Daoy (cell line): ENCODE measurements around the gene ERGIC1. TPM values are rescaled to one million over a fixed set of nuclear protein-coding genes. Genes with fewer than 3 reads are reported as not detected.

Experiments used
- DNase-seq: peaks from one replicate; pipeline ENCODE4 v3.0.0-alpha.2; 2015; ENCODE audit warnings: low read depth
- total RNA-seq: library from RNA; depleted of rRNA; stranded (reverse); fragments of >200 nt; shearing (Covaris generic); gene quantifications from 2 replicates; pipeline ENCODE4 v1.2.3, GENCODE V29; 2014

Gene ERGIC1
- total RNA-seq, 1 experiment from 2014 or later: 77.2 TPM

GRCh38 chr5:172901788-172902496 is 67.9 kb downstream of the ERGIC1 start:
- DNase-seq: peak; percentile 75

- DNase-seq: peak; percentile 86
These were observed 68.7 kb downstream of the ERGIC1 start for GRCh38 chr5:172902497-172903472.

- DNase-seq: peak; percentile 94
These were observed 69.7 kb downstream of the ERGIC1 start for GRCh38 chr5:172903790-172904189.

- DNase-seq: no peak
These were observed 70.2 kb downstream of the ERGIC1 start for GRCh38 chr5:172904312-172904642.

- DNase-seq: peak; percentile 83
These were observed 70.7 kb downstream of the ERGIC1 start for GRCh38 chr5:172904643-172905345.

- DNase-seq: no peak
These were observed 71.5 kb downstream of the ERGIC1 start for GRCh38 chr5:172905346-172906140.

GRCh38 chr5:172906436-172906835 is 72.4 kb downstream of the ERGIC1 start:
- peak; percentile 46 for DNase-seq

- no peak for DNase-seq
These were observed 72.8 kb downstream of the ERGIC1 start for GRCh38 chr5:172906888-172907287.

GRCh38 chr5:172907657-172908056 is 73.6 kb downstream of the ERGIC1 start:
- DNase-seq: no peak

GRCh38 chr5:172908662-172909061 is 74.6 kb downstream of the ERGIC1 start:
- DNase-seq: no peak

- no peak for DNase-seq
These were observed 76.0 kb downstream of the ERGIC1 start for GRCh38 chr5:172909931-172910502.

GRCh38 chr5:172910828-172911627 is 77.0 kb downstream of the ERGIC1 start:
- DNase-seq: peak; percentile 78

GRCh38 chr5:172911628-172911880 is 77.5 kb downstream of the ERGIC1 start:
- no peak for DNase-seq

- DNase-seq: no peak
These were observed 77.9 kb downstream of the ERGIC1 start for GRCh38 chr5:172911976-172912375.

- no peak for DNase-seq
These were observed 79.2 kb downstream of the ERGIC1 start for GRCh38 chr5:172913117-172913850.

- DNase-seq: no peak
These were observed 81.5 kb downstream of the ERGIC1 start for GRCh38 chr5:172915514-172915913.

- no peak for DNase-seq
These were observed 84.6 kb downstream of the ERGIC1 start for GRCh38 chr5:172918421-172919371.
